ENCODE results near the gene LSM6.

The LSM6 gene

DNA sequence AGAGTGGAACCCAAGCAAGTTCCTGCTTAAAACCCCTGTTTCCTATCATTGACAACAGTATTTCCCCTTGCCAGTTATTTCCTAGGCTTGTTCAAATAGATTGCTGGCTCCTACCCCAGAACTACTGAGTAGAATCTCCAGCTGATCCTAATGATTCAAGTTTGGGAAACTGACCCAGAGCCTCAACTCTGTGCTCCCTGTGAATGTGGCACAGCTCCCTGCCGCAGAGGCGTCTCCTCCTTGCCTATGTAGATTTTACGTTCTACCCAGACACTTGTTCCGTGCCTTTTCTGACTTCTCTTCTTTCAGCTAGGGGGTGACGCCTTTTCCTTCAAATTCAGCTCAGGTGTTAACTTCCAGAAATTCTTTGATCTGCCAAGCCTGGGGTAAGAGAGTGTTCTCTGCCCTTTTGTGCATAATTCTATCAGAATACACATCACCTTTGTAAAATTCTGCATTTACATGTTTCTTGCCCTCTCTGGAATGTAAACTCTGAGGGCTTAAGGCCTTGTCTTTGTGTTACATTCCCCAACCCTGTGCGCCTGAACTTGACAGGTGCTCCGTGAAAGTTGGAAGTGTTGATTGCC is 4.4 kb downstream of the LSM6 start:
- in situ Hi-C loops (cut with MboI; ENCODE audit: low sequenced_read_pairs, unreplicated experiment), result loop anchor here (5.0 kb wide), 1 partner anchor 53 kb away; no protein-coding TSS in a partner anchor
- TF ChIP-seq, protein P1, sequence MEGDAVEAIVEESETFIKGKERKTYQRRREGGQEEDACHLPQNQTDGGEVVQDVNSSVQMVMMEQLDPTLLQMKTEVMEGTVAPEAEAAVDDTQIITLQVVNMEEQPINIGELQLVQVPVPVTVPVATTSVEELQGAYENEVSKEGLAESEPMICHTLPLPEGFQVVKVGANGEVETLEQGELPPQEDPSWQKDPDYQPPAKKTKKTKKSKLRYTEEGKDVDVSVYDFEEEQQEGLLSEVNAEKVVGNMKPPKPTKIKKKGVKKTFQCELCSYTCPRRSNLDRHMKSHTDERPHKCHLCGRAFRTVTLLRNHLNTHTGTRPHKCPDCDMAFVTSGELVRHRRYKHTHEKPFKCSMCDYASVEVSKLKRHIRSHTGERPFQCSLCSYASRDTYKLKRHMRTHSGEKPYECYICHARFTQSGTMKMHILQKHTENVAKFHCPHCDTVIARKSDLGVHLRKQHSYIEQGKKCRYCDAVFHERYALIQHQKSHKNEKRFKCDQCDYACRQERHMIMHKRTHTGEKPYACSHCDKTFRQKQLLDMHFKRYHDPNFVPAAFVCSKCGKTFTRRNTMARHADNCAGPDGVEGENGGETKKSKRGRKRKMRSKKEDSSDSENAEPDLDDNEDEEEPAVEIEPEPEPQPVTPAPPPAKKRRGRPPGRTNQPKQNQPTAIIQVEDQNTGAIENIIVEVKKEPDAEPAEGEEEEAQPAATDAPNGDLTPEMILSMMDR (IDR thresholded peaks at IDR 0.05; ENCODE audit: borderline replicate concordance, control extremely low read depth, extremely low read depth, insufficient read depth, missing control alignments), result no peak
- DNase-seq (ENCODE audit: low spot score), result no peak

- no peak for DNase-seq (ENCODE audit: low spot score)
- in situ Hi-C loops (cut with MboI; ENCODE audit: low sequenced_read_pairs, unreplicated experiment), result loop anchor here (5.0 kb wide), 1 partner anchor 55 kb away; no protein-coding TSS in a partner anchor
- TF ChIP-seq, protein P1 (IDR thresholded peaks at IDR 0.05; ENCODE audit: borderline replicate concordance, control extremely low read depth, extremely low read depth, insufficient read depth, missing control alignments), result no peak
Measured at GRCh38 chr4:146182443-146182842, 6.9 kb downstream of the LSM6 start.

- in situ Hi-C loops (cut with MboI; ENCODE audit: low sequenced_read_pairs, unreplicated experiment), result loop anchor here (5.0 kb wide), 1 partner anchor 56 kb away; no protein-coding TSS in a partner anchor
- DNase-seq (ENCODE audit: low spot score), result no peak
- TF ChIP-seq, protein P1 (IDR thresholded peaks at IDR 0.05; ENCODE audit: borderline replicate concordance, control extremely low read depth, extremely low read depth, insufficient read depth, missing control alignments), result no peak
Measured at GRCh38 chr4:146183209-146183608, 7.7 kb downstream of the LSM6 start.

GRCh38 chr4:146186041-146186440 is 10.5 kb downstream of the LSM6 start:
- TF ChIP-seq, protein P1 (IDR thresholded peaks at IDR 0.05; ENCODE audit: borderline replicate concordance, control extremely low read depth, extremely low read depth, insufficient read depth, missing control alignments), result no peak
- DNase-seq (ENCODE audit: low spot score), result no peak
- in situ Hi-C loops (cut with MboI; ENCODE audit: low sequenced_read_pairs, unreplicated experiment), result no loop called here

- in situ Hi-C loops (cut with MboI; ENCODE audit: low sequenced_read_pairs, unreplicated experiment), result no loop called here
- DNase-seq (ENCODE audit: low spot score), result no peak
- TF ChIP-seq, protein P1 (IDR thresholded peaks at IDR 0.05; ENCODE audit: borderline replicate concordance, control extremely low read depth, extremely low read depth, insufficient read depth, missing control alignments), result no peak
Measured at GRCh38 chr4:146186596-146186995, 11.1 kb downstream of the LSM6 start.

DNA sequence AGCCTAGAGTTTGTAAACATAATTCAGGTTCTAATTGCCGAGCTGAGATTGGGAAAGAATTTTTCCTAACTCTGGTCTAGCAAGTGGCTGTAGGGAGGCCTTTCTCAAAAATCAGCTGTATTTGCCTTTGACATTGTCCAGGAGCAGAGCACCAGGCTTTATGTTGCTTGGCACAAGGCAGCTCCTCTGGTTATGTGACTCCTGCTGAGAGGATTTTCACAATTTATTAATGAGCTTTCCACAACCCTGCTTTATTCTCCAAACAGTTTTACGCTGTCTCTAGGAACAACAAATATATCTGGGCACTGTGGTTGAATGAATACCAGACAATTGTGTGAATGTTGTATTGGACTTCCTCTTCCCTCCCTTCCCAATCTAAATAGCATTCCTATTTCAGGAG is 14.9 kb downstream of the LSM6 start:
- no peak for DNase-seq (ENCODE audit: low spot score)
- TF ChIP-seq, protein P1 (IDR thresholded peaks at IDR 0.05; ENCODE audit: borderline replicate concordance, control extremely low read depth, extremely low read depth, insufficient read depth, missing control alignments), result no peak
- in situ Hi-C loops (cut with MboI; ENCODE audit: low sequenced_read_pairs, unreplicated experiment), result no loop called here

All from GM13976 (cell line).